Cardiac muscle cell (in vitro differentiated cells and primary cell): ENCODE measurements around the gene IMPDH1. TPM values are rescaled to one million over a fixed set of nuclear protein-coding genes. Genes with fewer than 3 reads are reported as not detected.
A peak's percentile ranks its signal among the peaks of the same experiment; 100 is the strongest.

ENCODE experiments used
- DNase-seq, 2 donors: peaks; one replicate each; pipeline versions ENCODE4 v3.0.0 to v3.0.0-alpha.2; 2010 to 2017; ENCODE audit warnings: low read depth in 1 of 2, low spot score in 1 of 2
- H3K27ac ChIP-seq: fragments of 200-600 bp; sonication (generic); 2 replicates; pipeline ENCODE4 v1.5.1; 2016
- H3K27me3 ChIP-seq: fragments of 200-600 bp; sonication (generic); 2 replicates; pipeline ENCODE4 v1.6.0; 2016; ENCODE audit warnings: control low read depth
- H3K36me3 ChIP-seq: fragments of 200-600 bp; sonication (generic); 2 replicates; pipeline ENCODE4 v1.5.1; 2016; ENCODE audit warnings: control low read depth
- H3K4me1 ChIP-seq: fragments of 200-600 bp; sonication (generic); 2 replicates; pipeline ENCODE4 v1.8.1; 2017; ENCODE audit warnings: low read depth, mild to moderate bottlenecking, mixed run types
- H3K4me3 ChIP-seq: fragments of 200-600 bp; sonication (generic); 2 replicates; pipeline ENCODE4 v1.5.1; 2016; ENCODE audit warnings: mild to moderate bottlenecking
- H3K9me3 ChIP-seq: fragments of 200-600 bp; sonication (generic); 2 replicates; pipeline ENCODE4 v1.5.1; 2017; ENCODE audit warnings: low read depth, mild to moderate bottlenecking, control low read depth
- CTCF ChIP-seq: IDR thresholded peaks from 2 replicates; pipeline ENCODE4 v1.5.1; 2012; ENCODE audit warnings: low read depth, mild to moderate bottlenecking, low read length
- polyA plus RNA-seq: library from polyadenylated mRNA; unstranded; fragments of >200 nt; fragmentation: Nextera tagmentation; extraction: Ambion mirVana; gene quantifications from 2 replicates; pipeline ENCODE4 v1.2.1, GENCODE V29; 2016
- total RNA-seq: library from RNA; depleted of rRNA; stranded (reverse); fragments of >200 nt; gene quantifications from 2 replicates; pipeline ENCODE4 v1.2.3, GENCODE V29; 2016

Gene IMPDH1
- total and polyA plus RNA-seq, 2 experiments from 2014 or later: 20.5 to 24.0 TPM

- no peaks in the 10 kb centered on the region for H3K9me3 ChIP-seq
- TF ChIP-seq CTCF: no peak
- H3K4me3 ChIP-seq: no peak overlapping the region
- no peak overlapping the region for H3K27ac ChIP-seq
- peaks cover 3% of the 10 kb centered on the region for H3K4me1 ChIP-seq
- H3K36me3 ChIP-seq: no peaks in the 10 kb centered on the region
- no peak for DNase-seq
- no peaks in the 10 kb centered on the region for H3K27me3 ChIP-seq
These were observed 21.7 kb downstream of the IMPDH1 start for GRCh38 chr7:128388145-128388485.

GRCh38 chr7:128387216-128388144 is 22.3 kb downstream of the IMPDH1 start:
- Histone ChIP-seq H3K9me3 (no peaks in the 10 kb centered on the region), H3K4me3 (no peak overlapping the region), H3K27me3 (no peaks in the 10 kb centered on the region), H3K4me1 (peaks cover 7% of the 10 kb centered on the region), H3K27ac (no peak overlapping the region), H3K36me3 (no peaks in the 10 kb centered on the region)
- TF ChIP-seq CTCF: peak; percentile 90
- DNase-seq: peak; percentile 90 to 91

GRCh38 chr7:128385988-128386925 is 23.5 kb downstream of the IMPDH1 start:
- H3K4me3 ChIP-seq: no peak overlapping the region
- TF ChIP-seq CTCF: no peak
- peaks cover 18% of the 10 kb centered on the region for H3K4me1 ChIP-seq
- no peaks in the 10 kb centered on the region for H3K27me3 ChIP-seq
- no peaks in the 10 kb centered on the region for H3K36me3 ChIP-seq
- H3K27ac ChIP-seq: no peak overlapping the region
- DNase-seq: no peak
- no peaks in the 10 kb centered on the region for H3K9me3 ChIP-seq

- H3K27ac ChIP-seq: no peak overlapping the region
- no peaks in the 10 kb centered on the region for H3K36me3 ChIP-seq
These were observed 25.1 kb downstream of the IMPDH1 start for GRCh38 chr7:128384726-128385125.

More at GRCh38 chr7:128384726-128385125, 25.1 kb downstream of the IMPDH1 start:
- no peak for TF ChIP-seq CTCF
- H3K27me3 ChIP-seq: no peaks in the 10 kb centered on the region
- DNase-seq: no peak
- no peak overlapping the region for H3K4me3 ChIP-seq
- peaks cover 32% of the 10 kb centered on the region for H3K4me1 ChIP-seq
- H3K9me3 ChIP-seq: no peaks in the 10 kb centered on the region
